H9 (cell line): ENCODE results near the gene CCAR1. TPM values are rescaled to one million over a fixed set of nuclear protein-coding genes. Genes with fewer than 3 reads are reported as not detected.
"Not testable (repeated sequence)": the region's sequence is repeated elsewhere in the genome, so short reads cannot be mapped to it uniquely, and the experiment has no call there.

Experiments used
- DNase-seq: peaks from one replicate; pipeline ENCODE4 v3.0.0-alpha.2; 2017
- H2AFZ ChIP-seq: one replicate; pipeline ENCODE4 v1.6.1; 2013; ENCODE audit warnings: mild to moderate bottlenecking, low read length, control low read depth, moderate library complexity
- H2AK5ac ChIP-seq: 2 replicates; pipeline ENCODE4 v1.6.1; 2013; ENCODE audit warnings: low read length, control low read depth, mixed read lengths; ENCODE audit not compliant: insufficient read length
- H2BK120ac ChIP-seq: one replicate; pipeline ENCODE4 v1.6.1; 2013; ENCODE audit warnings: low read depth, mild to moderate bottlenecking, low read length, control low read depth, inconsistent platforms; ENCODE audit not compliant: poor library complexity, severe bottlenecking
- H2BK12ac ChIP-seq: 2 replicates; pipeline ENCODE4 v1.6.1; 2013; ENCODE audit warnings: low read length, control low read depth, mixed read lengths, low read depth; ENCODE audit not compliant: insufficient read length
- H2BK15ac ChIP-seq: 2 replicates; pipeline ENCODE4 v1.6.1; 2013; ENCODE audit warnings: low read depth, low read length, control low read depth
- H2BK20ac ChIP-seq: one replicate; pipeline ENCODE4 v1.6.1; 2013; ENCODE audit warnings: low read depth, mild to moderate bottlenecking, low read length, control low read depth, inconsistent platforms; ENCODE audit not compliant: poor library complexity, severe bottlenecking
- H2BK5ac ChIP-seq: 2 replicates; pipeline ENCODE4 v1.6.1; 2013; ENCODE audit warnings: low read length, control low read depth, mixed read lengths; ENCODE audit not compliant: insufficient read length
- H3K14ac ChIP-seq: 2 replicates; pipeline ENCODE4 v1.6.1; 2013; ENCODE audit warnings: low read length, control low read depth; ENCODE audit not compliant: insufficient read depth
- H3K18ac ChIP-seq: 2 replicates; pipeline ENCODE4 v1.6.1; 2013; ENCODE audit warnings: low read depth, mild to moderate bottlenecking, mixed read lengths, low read length, control low read depth; ENCODE audit not compliant: insufficient read length
- H3K23ac ChIP-seq: 2 replicates; pipeline ENCODE4 v1.6.1; 2013; ENCODE audit warnings: low read length, control low read depth, mixed read lengths, low read depth; ENCODE audit not compliant: insufficient read length
- H3K23me2 ChIP-seq: 2 replicates; pipeline ENCODE4 v1.6.1; 2013; ENCODE audit warnings: low read depth, mild to moderate bottlenecking, mixed read lengths, low read length, control low read depth; ENCODE audit not compliant: insufficient read length, poor library complexity, severe bottlenecking
- H3K27ac ChIP-seq: 2 replicates; pipeline ENCODE4 v1.5.1; 2013; ENCODE audit warnings: low read length, control low read depth, mixed read lengths, low read depth; ENCODE audit not compliant: insufficient read length
- H3K27me3 ChIP-seq: 2 replicates; pipeline ENCODE4 v1.6.1; 2013; ENCODE audit warnings: low read length, control low read depth, inconsistent platforms; ENCODE audit not compliant: insufficient read depth
- H3K4ac ChIP-seq: 2 replicates; pipeline ENCODE4 v1.6.1; 2013; ENCODE audit warnings: low read depth, mild to moderate bottlenecking, control low read depth, inconsistent platforms, low read length, moderate library complexity
- H3K4me1 ChIP-seq: 2 replicates; pipeline ENCODE4 v1.6.1; 2013; ENCODE audit warnings: low read length, control low read depth, inconsistent platforms; ENCODE audit not compliant: insufficient read depth
- H3K4me2 ChIP-seq: 2 replicates; pipeline ENCODE4 v1.6.1; 2013; ENCODE audit warnings: low read length, control low read depth, mixed read lengths; ENCODE audit not compliant: insufficient read length, insufficient read depth
- H3K56ac ChIP-seq: 2 replicates; pipeline ENCODE4 v1.6.1; 2013; ENCODE audit warnings: low read depth, mild to moderate bottlenecking, mixed read lengths, low read length, control low read depth; ENCODE audit not compliant: insufficient read length
- H3K79me1 ChIP-seq: 2 replicates; pipeline ENCODE4 v1.6.1; 2013; ENCODE audit warnings: low read depth, mild to moderate bottlenecking, moderate library complexity, low read length, control low read depth, inconsistent platforms; ENCODE audit not compliant: insufficient read depth, poor library complexity, severe bottlenecking
- H3K79me2 ChIP-seq: 2 replicates; pipeline ENCODE4 v1.6.1; 2013; ENCODE audit warnings: low read length, control low read depth, inconsistent platforms; ENCODE audit not compliant: insufficient read depth
- H3K9ac ChIP-seq: 2 replicates; pipeline ENCODE4 v1.6.1; 2013; ENCODE audit warnings: low read length, control low read depth, mixed read lengths; ENCODE audit not compliant: insufficient read length; ENCODE audit errors: extremely low read depth
- H3K9me3 ChIP-seq: one replicate; pipeline ENCODE4 v1.6.1; 2013; ENCODE audit warnings: low read depth, low read length, inconsistent platforms; ENCODE audit not compliant: control insufficient read depth
- H3T11ph ChIP-seq: one replicate; pipeline ENCODE4 v1.6.1; 2013; ENCODE audit warnings: mild to moderate bottlenecking, low read length, control low read depth, inconsistent platforms
- H4K20me1 ChIP-seq: one replicate; pipeline ENCODE4 v1.6.1; 2013; ENCODE audit not compliant: control insufficient read depth, insufficient read length, insufficient read depth
- H4K5ac ChIP-seq: 2 replicates; pipeline ENCODE4 v1.6.1; 2013; ENCODE audit warnings: low read depth, mild to moderate bottlenecking, mixed read lengths, low read length, control low read depth; ENCODE audit not compliant: insufficient read length
- H4K8ac ChIP-seq: replicated peaks from 2 replicates; pipeline ENCODE4 v1.6.1; 2013; ENCODE audit warnings: low read length, control low read depth, mixed read lengths, low read depth; ENCODE audit not compliant: insufficient read length
- H4K91ac ChIP-seq: 2 replicates; pipeline ENCODE4 v1.6.1; 2013; ENCODE audit warnings: low read depth, mild to moderate bottlenecking, moderate library complexity, mixed read lengths, low read length, control low read depth; ENCODE audit not compliant: insufficient read length
- H3K27ac Mint-ChIP-seq, 3 experiments: 2 replicates in 2 of 3; 3 replicates in 1 of 3; pipeline ENCODE4 v1.8.0; 2020 to 2021; ENCODE audit warnings: mixed read lengths in 3 of 3, mild to moderate bottlenecking in 1 of 3, moderate library complexity in 1 of 3
- H3K27me3 Mint-ChIP-seq: 2 replicates; pipeline ENCODE4 v1.8.0; 2021; ENCODE audit warnings: low read depth, mild to moderate bottlenecking, moderate library complexity, mixed read lengths
- H3K36me3 Mint-ChIP-seq, 3 experiments: 2 replicates in 2 of 3; 3 replicates in 1 of 3; pipeline ENCODE4 v1.8.0; 2020 to 2021; ENCODE audit warnings: low read depth in 3 of 3, mixed read lengths in 3 of 3; ENCODE audit not compliant: insufficient read depth in 1 of 3
- H3K4me1 Mint-ChIP-seq, 2 experiments: 2 replicates each; pipeline ENCODE4 v1.8.0; 2020; ENCODE audit warnings: mixed read lengths in 2 of 2
- H3K4me3 Mint-ChIP-seq, 2 experiments: 2 replicates in 1 of 2; 3 replicates in 1 of 2; pipeline ENCODE4 v1.8.0; 2020 to 2021; ENCODE audit warnings: mild to moderate bottlenecking in 2 of 2, mixed read lengths in 2 of 2, moderate library complexity in 1 of 2
- H3K9me3 Mint-ChIP-seq, 2 experiments: 2 replicates in 1 of 2; 3 replicates in 1 of 2; pipeline ENCODE4 v1.8.0; 2020; ENCODE audit warnings: mild to moderate bottlenecking in 2 of 2, mixed read lengths in 2 of 2, moderate library complexity in 1 of 2
- WGBS: extraction: QIAGEN DNeasy Blood & Tissue Kit; methylation state at CpG from one replicate; pipeline ENCODE4 v1.1.7; 2013; ENCODE audit warnings: missing lambda C conversion rate, low lambda C conversion rate, mixed read lengths; ENCODE audit not compliant: insufficient read length; ENCODE audit errors: extremely low coverage; 5-methylcytosine and 5-hydroxymethylcytosine counted together
- total RNA-seq: library from RNA; stranded (reverse); gene quantifications from 2 replicates; pipeline ENCODE4 v1.2.1, GENCODE V29; 2021

Gene CCAR1
- total RNA-seq, 1 experiment from 2014 or later, result 118 TPM

DNA sequence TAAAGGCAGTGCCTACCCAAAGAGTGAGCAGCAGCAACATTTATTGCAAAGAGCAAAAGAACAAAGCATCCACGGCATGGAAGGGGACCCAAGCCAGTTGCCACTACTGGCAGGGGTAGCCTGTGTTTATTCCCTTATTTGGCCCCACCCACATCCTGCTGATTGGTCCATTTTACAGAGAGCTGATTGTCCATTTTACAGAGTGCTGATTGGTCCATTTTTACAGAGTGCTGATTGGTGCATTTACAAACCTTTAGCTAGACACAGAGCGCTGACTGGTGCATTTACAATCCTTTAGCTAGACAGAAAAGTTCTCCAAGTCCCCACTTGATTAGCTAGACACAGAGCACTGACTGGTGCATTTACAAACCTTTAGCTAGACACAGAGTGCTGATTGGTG is 101.6 kb downstream of the CCAR1 start:
- not testable (repeated sequence) for H3K4me1 Mint-ChIP-seq, H2BK5ac ChIP-seq, H3K23me2 ChIP-seq, H3K4me1 ChIP-seq, H3T11ph ChIP-seq, H3K27ac ChIP-seq, H3K27me3 ChIP-seq, H3K36me3 Mint-ChIP-seq, DNase-seq, H4K91ac ChIP-seq, H3K56ac ChIP-seq, H3K27ac Mint-ChIP-seq, H2BK20ac ChIP-seq, H3K9me3 ChIP-seq, H2BK12ac ChIP-seq, H3K9me3 Mint-ChIP-seq, H3K4ac ChIP-seq, H4K5ac ChIP-seq, H3K79me1 ChIP-seq, H3K23ac ChIP-seq, H3K14ac ChIP-seq, H2AFZ ChIP-seq, H3K4me2 ChIP-seq, H4K20me1 ChIP-seq, H3K18ac ChIP-seq, H3K4me3 Mint-ChIP-seq, H4K8ac ChIP-seq, H3K79me2 ChIP-seq, H3K9ac ChIP-seq, H2BK15ac ChIP-seq, H2BK120ac ChIP-seq, H2AK5ac ChIP-seq
- H3K27me3 Mint-ChIP-seq, result peaks cover 18% of the 10 kb centered on the region
- no CpG with 5 or more reads among the region's 2 CpGs for WGBS
